Measurements from ENCODE around the gene PANK3.

- TF ChIP-seq CTCF (IDR thresholded peaks at IDR 0.05) (no peak), POLR2A (IDR thresholded peaks at IDR 0.05) (no peak)
Measured at GRCh38 chr5:168549554-168549953, 29.6 kb downstream of the PANK3 start.
